ENCODE data around the gene IL5RA. TPM values are rescaled to one million over a fixed set of nuclear protein-coding genes. Genes with fewer than 3 reads are reported as not detected.

The IL5RA gene
- total RNA-seq, 1 experiment from 2014 or later, result not detected

DNA sequence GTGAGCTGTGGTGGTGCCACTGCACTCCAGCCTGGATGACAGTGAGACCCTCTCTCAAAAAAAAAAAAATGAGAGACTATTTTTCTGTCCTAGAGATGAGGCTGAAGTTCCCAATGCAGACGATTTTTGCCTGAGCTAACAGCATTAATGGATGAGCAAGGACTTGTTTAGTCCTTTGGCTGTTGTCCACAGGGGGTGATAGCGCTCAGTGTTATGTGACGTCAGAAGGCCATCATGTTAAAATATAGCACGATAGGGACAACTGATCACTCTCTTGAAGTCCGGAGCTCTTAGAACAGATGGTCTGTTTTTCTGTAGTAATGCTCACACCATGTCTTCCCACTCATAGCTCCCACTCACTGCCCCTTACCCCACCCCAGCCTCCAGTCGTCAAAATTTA, 23.3 kb upstream of the IL5RA start:
- no TSS peak for BruUV-seq (replicated peaks)
- H3K4me3 ChIP-seq (ENCODE audit: low read depth, low read length, poor library complexity, severe bottlenecking), result no peak overlapping the region
- H3K4me1 ChIP-seq (ENCODE audit: insufficient read depth, low read length, poor library complexity, severe bottlenecking), result no peaks in the 10 kb centered on the region
- no peaks in the 10 kb centered on the region for H3K27me3 ChIP-seq (replicated peaks; ENCODE audit: insufficient read depth, low read depth, low read length, poor library complexity)
- peaks cover 44% of the 10 kb centered on the region for H3K36me3 ChIP-seq (ENCODE audit: insufficient read depth, low read length, poor library complexity, severe bottlenecking)
- no peaks in the 10 kb centered on the region for H3K9me3 ChIP-seq (ENCODE audit: low read depth, low read length, poor library complexity, severe bottlenecking)
- TF ChIP-seq, protein P1, sequence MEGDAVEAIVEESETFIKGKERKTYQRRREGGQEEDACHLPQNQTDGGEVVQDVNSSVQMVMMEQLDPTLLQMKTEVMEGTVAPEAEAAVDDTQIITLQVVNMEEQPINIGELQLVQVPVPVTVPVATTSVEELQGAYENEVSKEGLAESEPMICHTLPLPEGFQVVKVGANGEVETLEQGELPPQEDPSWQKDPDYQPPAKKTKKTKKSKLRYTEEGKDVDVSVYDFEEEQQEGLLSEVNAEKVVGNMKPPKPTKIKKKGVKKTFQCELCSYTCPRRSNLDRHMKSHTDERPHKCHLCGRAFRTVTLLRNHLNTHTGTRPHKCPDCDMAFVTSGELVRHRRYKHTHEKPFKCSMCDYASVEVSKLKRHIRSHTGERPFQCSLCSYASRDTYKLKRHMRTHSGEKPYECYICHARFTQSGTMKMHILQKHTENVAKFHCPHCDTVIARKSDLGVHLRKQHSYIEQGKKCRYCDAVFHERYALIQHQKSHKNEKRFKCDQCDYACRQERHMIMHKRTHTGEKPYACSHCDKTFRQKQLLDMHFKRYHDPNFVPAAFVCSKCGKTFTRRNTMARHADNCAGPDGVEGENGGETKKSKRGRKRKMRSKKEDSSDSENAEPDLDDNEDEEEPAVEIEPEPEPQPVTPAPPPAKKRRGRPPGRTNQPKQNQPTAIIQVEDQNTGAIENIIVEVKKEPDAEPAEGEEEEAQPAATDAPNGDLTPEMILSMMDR (conservative IDR thresholded peaks at IDR 0.05; ENCODE audit: low read depth, low read length), result no peak
- TF ChIP-seq EZH2 (IDR thresholded peaks at IDR 0.05; ENCODE audit: borderline replicate concordance, low read depth, low read length, poor library complexity, severe bottlenecking), result no peak
- H3K27ac ChIP-seq (ENCODE audit: low read depth, low read length, poor library complexity, severe bottlenecking), result no peak overlapping the region
- DNase-seq (ENCODE audit: low spot score), result peak; percentile 8
- ChIA-PET POLR2A (ENCODE audit: low non-redundant PET) (no interaction called here), CTCF (no interaction called here)
- intact Hi-C loops (cut with micrococcal nuclease; ENCODE audit: unreplicated experiment), result no loop called here

DNA sequence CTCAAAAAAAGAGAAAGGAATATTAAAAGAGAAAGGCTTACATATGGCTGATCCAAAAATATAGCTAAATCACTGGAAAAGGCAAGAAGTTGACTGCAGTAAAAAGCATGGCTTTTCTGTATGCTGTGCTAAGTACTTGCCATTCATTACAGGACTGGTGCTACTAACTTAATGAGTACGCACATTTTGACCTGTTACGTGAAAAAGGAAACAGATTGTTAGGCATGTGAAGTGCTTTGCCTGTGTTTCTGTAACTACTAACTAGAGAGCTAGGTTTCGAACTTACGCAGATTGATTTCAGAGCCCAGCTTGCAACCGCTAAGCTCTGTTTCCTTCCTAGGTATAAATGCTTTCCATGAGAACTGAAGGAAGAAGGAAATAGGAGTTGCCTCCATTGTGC, 19.4 kb upstream of the IL5RA start:
- H3K4me3 ChIP-seq (ENCODE audit: low read depth, low read length, poor library complexity, severe bottlenecking), result no peak overlapping the region
- ChIA-PET POLR2A (ENCODE audit: low non-redundant PET) (no interaction called here), CTCF (interaction anchor here (0.5 kb wide), 1 partner anchor 558 kb away, joined by 4 read pairs; no protein-coding TSS in a partner anchor)
- peaks cover 26% of the 10 kb centered on the region for H3K36me3 ChIP-seq (ENCODE audit: insufficient read depth, low read length, poor library complexity, severe bottlenecking)
- BruUV-seq (replicated peaks), result no TSS peak
- TF ChIP-seq EZH2 (IDR thresholded peaks at IDR 0.05; ENCODE audit: borderline replicate concordance, low read depth, low read length, poor library complexity, severe bottlenecking), result no peak
- TF ChIP-seq, protein P1 (conservative IDR thresholded peaks at IDR 0.05; ENCODE audit: low read depth, low read length), result no peak
- no peak overlapping the region for H3K27ac ChIP-seq (ENCODE audit: low read depth, low read length, poor library complexity, severe bottlenecking)
- no peaks in the 10 kb centered on the region for H3K9me3 ChIP-seq (ENCODE audit: low read depth, low read length, poor library complexity, severe bottlenecking)
- H3K27me3 ChIP-seq (replicated peaks; ENCODE audit: insufficient read depth, low read depth, low read length, poor library complexity), result no peaks in the 10 kb centered on the region
- intact Hi-C loops (cut with micrococcal nuclease; ENCODE audit: unreplicated experiment), result no loop called here
- peaks cover 9% of the 10 kb centered on the region for H3K4me1 ChIP-seq (ENCODE audit: insufficient read depth, low read length, poor library complexity, severe bottlenecking)
- no peak for DNase-seq (ENCODE audit: low spot score)

DNA sequence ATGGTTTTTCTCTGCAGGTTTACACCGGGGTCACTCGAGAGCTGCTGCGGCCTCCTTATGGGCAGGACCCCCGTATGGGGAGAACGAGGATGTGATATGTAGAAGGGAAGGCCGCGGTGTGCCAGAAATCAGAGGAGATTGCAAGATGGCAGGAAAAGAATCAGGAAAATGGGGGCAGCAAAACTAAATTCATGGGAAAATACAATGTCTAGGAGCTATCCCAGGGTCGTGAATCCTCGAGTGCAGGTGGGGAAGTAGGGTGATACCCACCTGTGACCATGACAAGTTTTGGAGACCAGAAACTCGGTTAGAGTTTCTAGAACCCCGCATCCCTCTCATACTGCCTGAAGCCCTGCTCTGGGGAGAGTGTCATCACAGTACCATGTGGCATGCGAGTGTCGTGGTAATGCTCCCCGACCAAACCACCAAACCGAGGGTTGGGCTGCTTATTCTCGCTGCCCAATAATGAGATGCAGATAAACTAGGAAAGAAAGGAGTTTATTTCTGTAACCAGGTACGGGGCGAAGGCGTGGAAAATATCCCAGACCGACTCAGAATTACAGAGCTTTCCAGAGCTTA, 17.3 kb upstream of the IL5RA start:
- intact Hi-C loops (cut with micrococcal nuclease; ENCODE audit: unreplicated experiment), result no loop called here
- Histone ChIP-seq H3K27me3 (replicated peaks; ENCODE audit: insufficient read depth, low read depth, low read length, poor library complexity) (no peaks in the 10 kb centered on the region), H3K4me1 (ENCODE audit: insufficient read depth, low read length, poor library complexity, severe bottlenecking) (peaks cover 9% of the 10 kb centered on the region), H3K27ac (ENCODE audit: low read depth, low read length, poor library complexity, severe bottlenecking) (peak overlapping the region; percentile 96), H3K4me3 (ENCODE audit: low read depth, low read length, poor library complexity, severe bottlenecking) (peak overlapping the region; percentile 80), H3K36me3 (ENCODE audit: insufficient read depth, low read length, poor library complexity, severe bottlenecking) (peaks cover 26% of the 10 kb centered on the region), H3K9me3 (ENCODE audit: low read depth, low read length, poor library complexity, severe bottlenecking) (no peaks in the 10 kb centered on the region)
- DNase-seq (ENCODE audit: low spot score), result peak; percentile 5
- no peak for TF ChIP-seq EZH2 (IDR thresholded peaks at IDR 0.05; ENCODE audit: borderline replicate concordance, low read depth, low read length, poor library complexity, severe bottlenecking)
- TF ChIP-seq, protein P1 (conservative IDR thresholded peaks at IDR 0.05; ENCODE audit: low read depth, low read length), result no peak
- TSS peak; percentile 61 for BruUV-seq (replicated peaks)
- CTCF ChIA-PET, result no interaction called here
- POLR2A ChIA-PET (ENCODE audit: low non-redundant PET), result no interaction called here
